Measurements from ENCODE around the gene TRIP11. TPM values are rescaled to one million over a fixed set of nuclear protein-coding genes. Genes with fewer than 3 reads are reported as not detected.

TRIP11 gene
- total RNA-seq, 5 donors from 2014 or later (not counting 1 experiment from before 2014, with no cell fraction given), result 52.7 to 58.3 (median 54.8) TPM

GRCh38 chr14:92037989-92038388, 1.9 kb downstream of the TRIP11 start:
- Mint-ChIP-seq H3K27me3 (no peaks in the 10 kb centered on the region), H3K4me3 (peak overlapping the region; percentile 97 to 100 (median 98)), H3K4me1 (peaks cover 56 to 70% (median 66%) of the 10 kb centered on the region in 3 donors), H3K27ac (peak overlapping the region; percentile 47 to 72), H3K9me3 (no peaks in the 10 kb centered on the region), H3K36me3 (peaks cover 13% of the 10 kb centered on the region)
- CTCF ChIA-PET, result no interaction called here
- DNase-seq, result no peak
- H3K27ac ChIP-seq (ENCODE audit: low read length), result no peak overlapping the region
- H3K9me3 ChIP-seq, result no peaks in the 10 kb centered on the region
- no peak for ATAC-seq (replicated peaks in 1 of 4)
- 100% methylated on average over 1 of the region's 3 CpGs for WGBS (ENCODE audit: insufficient coverage)
- POLR2A ChIA-PET, result interaction anchor here in 1 of 2 donors (0.6 kb wide), 1 partner anchor 21 kb away, joined by 5 read pairs; no protein-coding TSS in a partner anchor
- H3K27me3 ChIP-seq (replicated peaks in 1 of 2; ENCODE audit: control insufficient read depth in 2 of 2, extremely low read depth in 1 of 2, insufficient read depth in 2 of 2, low read length in 1 of 2), result no peaks in the 10 kb centered on the region
- H3K36me3 ChIP-seq (ENCODE audit: control insufficient read depth in 2 of 2, extremely low read depth in 1 of 2, insufficient read depth in 1 of 2, low read length in 1 of 2), result peaks cover 0 to 2% of the 10 kb centered on the region in 2 donors
- peaks cover 25 to 34% of the 10 kb centered on the region in 2 experiments for H3K4me1 ChIP-seq (ENCODE audit: control insufficient read depth in 1 of 2, extremely low read depth in 1 of 2, insufficient read depth in 2 of 2, low read length in 2 of 2)
- no peak overlapping the region for H3K4me3 ChIP-seq (ENCODE audit: control insufficient read depth in 1 of 2, extremely low read depth in 1 of 2, low read length in 1 of 2)

- Histone ChIP-seq H3K9me3 (no peaks in the 10 kb centered on the region), H3K27me3 (replicated peaks in 1 of 2; ENCODE audit: control insufficient read depth in 2 of 2, extremely low read depth in 1 of 2, insufficient read depth in 2 of 2, low read length in 1 of 2) (no peaks in the 10 kb centered on the region), H3K4me3 (ENCODE audit: control insufficient read depth in 1 of 2, extremely low read depth in 1 of 2, low read length in 1 of 2) (no peak overlapping the region), H3K4me1 (ENCODE audit: control insufficient read depth in 1 of 2, extremely low read depth in 1 of 2, insufficient read depth in 2 of 2, low read length in 2 of 2) (peaks cover 20 to 29% of the 10 kb centered on the region in 2 experiments), H3K36me3 (ENCODE audit: control insufficient read depth in 2 of 2, extremely low read depth in 1 of 2, insufficient read depth in 1 of 2, low read length in 1 of 2) (peaks cover 6% of the 10 kb centered on the region in 2 donors), H3K27ac (ENCODE audit: low read length) (no peak overlapping the region)
- no CpG with 5 or more reads among the region's 1 CpG for WGBS (ENCODE audit: insufficient coverage)
- ChIA-PET CTCF (interaction anchor here (0.5 to 1.0 kb wide), 3 partner anchors 65 to 1721 kb away, joined by 3 to 7 read pairs (median 3); no protein-coding TSS in a partner anchor), POLR2A (no interaction called here)
- H3K27me3 Mint-ChIP-seq, result no peaks in the 10 kb centered on the region
- no peaks in the 10 kb centered on the region for H3K9me3 Mint-ChIP-seq
- H3K36me3 Mint-ChIP-seq, result peaks cover 17% of the 10 kb centered on the region
- no peak overlapping the region for H3K4me3 Mint-ChIP-seq
- DNase-seq (no peak), ATAC-seq (replicated peaks in 1 of 4) (no peak)
- H3K4me1 Mint-ChIP-seq, result peaks cover 60 to 65% (median 62%) of the 10 kb centered on the region in 3 donors
- H3K27ac Mint-ChIP-seq, result no peak overlapping the region
These were observed 4.0 kb downstream of the TRIP11 start for GRCh38 chr14:92035890-92036289.

- POLR2A ChIA-PET, result interaction anchor here in 1 of 2 donors (0.5 kb wide), 1 partner anchor 120 kb away, joined by 4 read pairs; no protein-coding TSS in a partner anchor
- Histone ChIP-seq H3K27ac (ENCODE audit: low read length) (no peak overlapping the region), H3K4me3 (ENCODE audit: control insufficient read depth in 1 of 2, extremely low read depth in 1 of 2, low read length in 1 of 2) (no peak overlapping the region), H3K27me3 (replicated peaks in 1 of 2; ENCODE audit: control insufficient read depth in 2 of 2, extremely low read depth in 1 of 2, insufficient read depth in 2 of 2, low read length in 1 of 2) (no peaks in the 10 kb centered on the region), H3K9me3 (no peaks in the 10 kb centered on the region), H3K4me1 (ENCODE audit: control insufficient read depth in 1 of 2, extremely low read depth in 1 of 2, insufficient read depth in 2 of 2, low read length in 2 of 2) (peaks cover 17 to 22% of the 10 kb centered on the region in 2 experiments), H3K36me3 (ENCODE audit: control insufficient read depth in 2 of 2, extremely low read depth in 1 of 2, insufficient read depth in 1 of 2, low read length in 1 of 2) (peaks cover 6 to 11% of the 10 kb centered on the region in 2 donors)
- no peaks in the 10 kb centered on the region for H3K27me3 Mint-ChIP-seq
- H3K9me3 Mint-ChIP-seq, result no peaks in the 10 kb centered on the region
- CTCF ChIA-PET, result interaction anchor here (0.6 to 1.2 kb wide), 2 partner anchors 72 to 74 kb away, joined by 4 read pairs; partner anchors contain the start of gene ATXN3 (in 1 of the 2)
- H3K4me3 Mint-ChIP-seq, result no peak overlapping the region
- H3K36me3 Mint-ChIP-seq, result peaks cover 17% of the 10 kb centered on the region
- peak overlapping the region; percentile 29 to 44 for H3K27ac Mint-ChIP-seq
- peaks cover 48 to 53% (median 50%) of the 10 kb centered on the region in 3 donors for H3K4me1 Mint-ChIP-seq
- ATAC-seq (replicated peaks in 1 of 4) (no peak), DNase-seq (no peak)
- WGBS (ENCODE audit: insufficient coverage), result 92% methylated on average over 2 of the region's 11 CpGs
These were observed 5.8 kb downstream of the TRIP11 start for GRCh38 chr14:92033906-92034687.

GRCh38 chr14:92033433-92033832, 6.4 kb downstream of the TRIP11 start:
- Mint-ChIP-seq H3K27me3 (no peaks in the 10 kb centered on the region), H3K36me3 (peaks cover 19% of the 10 kb centered on the region), H3K4me1 (peaks cover 41 to 48% (median 45%) of the 10 kb centered on the region in 3 donors), H3K4me3 (no peak overlapping the region), H3K27ac (peak overlapping the region; percentile 29 to 44), H3K9me3 (no peaks in the 10 kb centered on the region)
- no peak for ATAC-seq (replicated peaks in 1 of 4)
- ChIA-PET CTCF (interaction anchor here in 1 of 2 donors (0.6 kb wide), 1 partner anchor 74 kb away, joined by 4 read pairs; no protein-coding TSS in a partner anchor), POLR2A (interaction anchor here in 1 of 2 donors (0.5 kb wide), 1 partner anchor 119 kb away, joined by 4 read pairs; no protein-coding TSS in a partner anchor)
- H3K4me3 ChIP-seq (ENCODE audit: control insufficient read depth in 1 of 2, extremely low read depth in 1 of 2, low read length in 1 of 2), result no peak overlapping the region
- H3K27me3 ChIP-seq (replicated peaks in 1 of 2; ENCODE audit: control insufficient read depth in 2 of 2, extremely low read depth in 1 of 2, insufficient read depth in 2 of 2, low read length in 1 of 2), result no peaks in the 10 kb centered on the region
- H3K9me3 ChIP-seq, result no peaks in the 10 kb centered on the region
- H3K4me1 ChIP-seq (ENCODE audit: control insufficient read depth in 1 of 2, extremely low read depth in 1 of 2, insufficient read depth in 2 of 2, low read length in 2 of 2), result peaks cover 11 to 20% of the 10 kb centered on the region in 2 experiments
- no peak overlapping the region for H3K27ac ChIP-seq (ENCODE audit: low read length)
- no peak for DNase-seq
- 100% methylated on average over 1 of the region's 1 CpG for WGBS (ENCODE audit: insufficient coverage)
- peaks cover 6 to 11% of the 10 kb centered on the region in 2 donors for H3K36me3 ChIP-seq (ENCODE audit: control insufficient read depth in 2 of 2, extremely low read depth in 1 of 2, insufficient read depth in 1 of 2, low read length in 1 of 2)

GRCh38 chr14:92026548-92027190, 13.2 kb downstream of the TRIP11 start:
- Mint-ChIP-seq H3K36me3 (peaks cover 20% of the 10 kb centered on the region), H3K27ac (peak overlapping the region in 1 of 2 donors; percentile 22), H3K9me3 (no peaks in the 10 kb centered on the region), H3K4me3 (no peak overlapping the region), H3K27me3 (no peaks in the 10 kb centered on the region), H3K4me1 (peaks cover 8 to 26% (median 24%) of the 10 kb centered on the region in 3 donors)
- Histone ChIP-seq H3K36me3 (ENCODE audit: control insufficient read depth in 2 of 2, extremely low read depth in 1 of 2, insufficient read depth in 1 of 2, low read length in 1 of 2) (peaks cover 5 to 25% of the 10 kb centered on the region in 2 donors), H3K4me1 (ENCODE audit: control insufficient read depth in 1 of 2, extremely low read depth in 1 of 2, insufficient read depth in 2 of 2, low read length in 2 of 2) (peaks cover 0 to 2% of the 10 kb centered on the region in 2 experiments), H3K27ac (ENCODE audit: low read length) (no peak overlapping the region), H3K9me3 (no peaks in the 10 kb centered on the region), H3K27me3 (replicated peaks in 1 of 2; ENCODE audit: control insufficient read depth in 2 of 2, extremely low read depth in 1 of 2, insufficient read depth in 2 of 2, low read length in 1 of 2) (no peaks in the 10 kb centered on the region), H3K4me3 (ENCODE audit: control insufficient read depth in 1 of 2, extremely low read depth in 1 of 2, low read length in 1 of 2) (no peak overlapping the region)
- DNase-seq, result no peak
- 99% methylated on average over 7 of the region's 21 CpGs for WGBS (ENCODE audit: insufficient coverage)
- ChIA-PET CTCF (no interaction called here), POLR2A (no interaction called here)
- no peak for ATAC-seq (replicated peaks in 1 of 4)

- WGBS (ENCODE audit: insufficient coverage), result no CpG with 5 or more reads among the region's 1 CpG
- H3K36me3 ChIP-seq (ENCODE audit: control insufficient read depth in 2 of 2, extremely low read depth in 1 of 2, insufficient read depth in 1 of 2, low read length in 1 of 2), result peaks cover 5 to 30% of the 10 kb centered on the region in 2 donors
- Mint-ChIP-seq H3K4me3 (no peak overlapping the region), H3K27ac (no peak overlapping the region), H3K27me3 (no peaks in the 10 kb centered on the region), H3K4me1 (peaks cover 8 to 20% (median 15%) of the 10 kb centered on the region in 3 donors), H3K36me3 (peaks cover 14% of the 10 kb centered on the region), H3K9me3 (no peaks in the 10 kb centered on the region)
- POLR2A ChIA-PET, result interaction anchor here in 1 of 2 donors (0.6 kb wide), 1 partner anchor 65 kb away, joined by 6 read pairs; no protein-coding TSS in a partner anchor
- H3K27me3 ChIP-seq (replicated peaks in 1 of 2; ENCODE audit: control insufficient read depth in 2 of 2, extremely low read depth in 1 of 2, insufficient read depth in 2 of 2, low read length in 1 of 2), result no peaks in the 10 kb centered on the region
- DNase-seq (no peak), ATAC-seq (replicated peaks in 1 of 4) (no peak)
- H3K27ac ChIP-seq (ENCODE audit: low read length), result no peak overlapping the region
- no peak overlapping the region for H3K4me3 ChIP-seq (ENCODE audit: control insufficient read depth in 1 of 2, extremely low read depth in 1 of 2, low read length in 1 of 2)
- no peaks in the 10 kb centered on the region for H3K4me1 ChIP-seq (ENCODE audit: control insufficient read depth in 1 of 2, extremely low read depth in 1 of 2, insufficient read depth in 2 of 2, low read length in 2 of 2)
- no peaks in the 10 kb centered on the region for H3K9me3 ChIP-seq
- CTCF ChIA-PET, result no interaction called here
These were observed 17.8 kb downstream of the TRIP11 start for GRCh38 chr14:92022036-92022435.
